Measurements from ENCODE around the gene OLA1. TPM values are rescaled to one million over a fixed set of nuclear protein-coding genes. Genes with fewer than 3 reads are reported as not detected.

The OLA1 gene
- total and polyA plus RNA-seq, 2 of the 13 experiments (the other 11 are each of a cell fraction or from before 2014, with no cell fraction given): 153 to 241 TPM

GRCh38 chr2:174247474-174248186 is 702 bp downstream of the OLA1 start (continued):
- TF ChIP-seq HMGXB4 (CRISPR knock-in tag; IDR thresholded peaks at IDR 0.05; ENCODE audit: borderline replicate concordance in 1 of 2, low read depth in 1 of 2): no peak
- no peak for TF ChIP-seq KAT7 (CRISPR knock-in tag; IDR thresholded peaks at IDR 0.05; ENCODE audit: borderline replicate concordance)
- TF ChIP-seq HIVEP1 (CRISPR knock-in tag; IDR thresholded peaks at IDR 0.05): no peak
- 0 out of 2 replicates have a peak, but pooled peaks have one; percentile 3 for TF ChIP-seq FLYWCH1 (CRISPR knock-in tag; IDR thresholded peaks at IDR 0.05)
- 0 out of 2 replicates have a peak, but pooled peaks have one; percentile 5 for TF ChIP-seq KLF6 (CRISPR knock-in tag; IDR thresholded peaks at IDR 0.05)
- 0 out of 2 replicates have a peak, but pooled peaks have one; percentile 9 for TF ChIP-seq PHF20 (CRISPR knock-in tag; IDR thresholded peaks at IDR 0.05)
- no peak for TF ChIP-seq AGO1 (IDR thresholded peaks at IDR 0.05; ENCODE audit: low read depth, low read length, poor library complexity, severe bottlenecking)
- no peak for TF ChIP-seq REL (CRISPR knock-in tag; conservative IDR thresholded peaks at IDR 0.05)
- TF ChIP-seq ZBTB2 (CRISPR knock-in tag; IDR thresholded peaks at IDR 0.05; ENCODE audit: low read depth): no peak
- TF ChIP-seq TGIF2 (CRISPR knock-in tag; IDR thresholded peaks at IDR 0.05): no peak; the same call in 1 of the 2 replicates
- TF ChIP-seq ZFY (CRISPR knock-in tag; IDR thresholded peaks at IDR 0.05): no peak
- TF ChIP-seq, protein P1, sequence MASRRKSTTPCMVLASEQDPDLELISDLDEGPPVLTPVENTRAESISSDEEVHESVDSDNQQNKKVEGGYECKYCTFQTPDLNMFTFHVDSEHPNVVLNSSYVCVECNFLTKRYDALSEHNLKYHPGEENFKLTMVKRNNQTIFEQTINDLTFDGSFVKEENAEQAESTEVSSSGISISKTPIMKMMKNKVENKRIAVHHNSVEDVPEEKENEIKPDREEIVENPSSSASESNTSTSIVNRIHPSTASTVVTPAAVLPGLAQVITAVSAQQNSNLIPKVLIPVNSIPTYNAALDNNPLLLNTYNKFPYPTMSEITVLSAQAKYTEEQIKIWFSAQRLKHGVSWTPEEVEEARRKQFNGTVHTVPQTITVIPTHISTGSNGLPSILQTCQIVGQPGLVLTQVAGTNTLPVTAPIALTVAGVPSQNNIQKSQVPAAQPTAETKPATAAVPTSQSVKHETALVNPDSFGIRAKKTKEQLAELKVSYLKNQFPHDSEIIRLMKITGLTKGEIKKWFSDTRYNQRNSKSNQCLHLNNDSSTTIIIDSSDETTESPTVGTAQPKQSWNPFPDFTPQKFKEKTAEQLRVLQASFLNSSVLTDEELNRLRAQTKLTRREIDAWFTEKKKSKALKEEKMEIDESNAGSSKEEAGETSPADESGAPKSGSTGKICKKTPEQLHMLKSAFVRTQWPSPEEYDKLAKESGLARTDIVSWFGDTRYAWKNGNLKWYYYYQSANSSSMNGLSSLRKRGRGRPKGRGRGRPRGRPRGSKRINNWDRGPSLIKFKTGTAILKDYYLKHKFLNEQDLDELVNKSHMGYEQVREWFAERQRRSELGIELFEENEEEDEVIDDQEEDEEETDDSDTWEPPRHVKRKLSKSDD (CRISPR knock-in tag; IDR thresholded peaks at IDR 0.05; ENCODE audit: low read depth): no peak
- no peak for TF ChIP-seq ZBTB7A (CRISPR knock-in tag; IDR thresholded peaks at IDR 0.05)
- 0 out of 2 replicates have a peak, but pooled peaks have one; percentile 8 for TF ChIP-seq KAT8 (CRISPR knock-in tag; IDR thresholded peaks at IDR 0.05)
- TF ChIP-seq ZUFSP (CRISPR knock-in tag; IDR thresholded peaks at IDR 0.05; ENCODE audit: borderline replicate concordance): no peak; the same call in 1 of the 2 replicates
- TF ChIP-seq ZNF800 (CRISPR knock-in tag; IDR thresholded peaks at IDR 0.05): no peak
- no peak for TF ChIP-seq RARA (CRISPR knock-in tag; IDR thresholded peaks at IDR 0.05)
- no peak for TF ChIP-seq ZNF564 (CRISPR knock-in tag; IDR thresholded peaks at IDR 0.05)
- no peak for TF ChIP-seq EZH2 (conservative IDR thresholded peaks at IDR 0.05; ENCODE audit: low read depth, low read length)

Data from HepG2 (cell line).